ENCODE measurements around the gene CRYGS.

DNA sequence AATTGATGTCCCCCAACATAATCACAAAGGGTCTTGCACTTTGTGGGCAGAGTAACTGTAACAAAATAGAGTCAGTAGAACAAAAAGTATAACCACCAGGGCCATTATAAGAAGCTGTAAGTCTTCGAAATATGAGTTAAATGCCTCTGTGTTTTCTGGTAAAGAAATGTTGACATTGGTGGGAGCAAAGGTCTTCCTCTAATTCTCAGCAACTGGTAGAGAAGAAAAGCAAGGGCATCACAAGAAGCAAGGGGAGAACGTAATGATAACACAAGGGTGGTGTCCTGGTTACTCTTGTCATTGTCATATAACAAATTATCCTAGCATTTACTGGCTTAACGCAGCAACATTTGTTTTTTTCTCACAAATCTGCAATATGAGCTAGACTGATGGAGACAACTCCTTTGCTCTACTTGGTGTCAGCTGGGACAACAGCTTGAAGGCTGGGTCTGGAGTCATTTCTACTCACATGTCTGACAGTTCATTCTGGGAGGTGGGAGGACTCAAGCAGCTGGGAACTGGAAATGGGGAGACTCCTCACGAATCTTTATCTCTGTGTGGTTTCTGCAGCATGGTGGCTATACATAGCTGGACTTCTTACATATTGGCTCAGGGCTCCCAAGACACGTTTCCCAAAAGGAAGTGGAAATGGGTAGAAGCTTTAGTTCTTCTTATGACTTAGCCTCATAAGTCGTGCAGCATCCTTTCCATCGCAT lies 46.6 kb upstream of the CRYGS start:
- TF ChIP-seq, protein P1, sequence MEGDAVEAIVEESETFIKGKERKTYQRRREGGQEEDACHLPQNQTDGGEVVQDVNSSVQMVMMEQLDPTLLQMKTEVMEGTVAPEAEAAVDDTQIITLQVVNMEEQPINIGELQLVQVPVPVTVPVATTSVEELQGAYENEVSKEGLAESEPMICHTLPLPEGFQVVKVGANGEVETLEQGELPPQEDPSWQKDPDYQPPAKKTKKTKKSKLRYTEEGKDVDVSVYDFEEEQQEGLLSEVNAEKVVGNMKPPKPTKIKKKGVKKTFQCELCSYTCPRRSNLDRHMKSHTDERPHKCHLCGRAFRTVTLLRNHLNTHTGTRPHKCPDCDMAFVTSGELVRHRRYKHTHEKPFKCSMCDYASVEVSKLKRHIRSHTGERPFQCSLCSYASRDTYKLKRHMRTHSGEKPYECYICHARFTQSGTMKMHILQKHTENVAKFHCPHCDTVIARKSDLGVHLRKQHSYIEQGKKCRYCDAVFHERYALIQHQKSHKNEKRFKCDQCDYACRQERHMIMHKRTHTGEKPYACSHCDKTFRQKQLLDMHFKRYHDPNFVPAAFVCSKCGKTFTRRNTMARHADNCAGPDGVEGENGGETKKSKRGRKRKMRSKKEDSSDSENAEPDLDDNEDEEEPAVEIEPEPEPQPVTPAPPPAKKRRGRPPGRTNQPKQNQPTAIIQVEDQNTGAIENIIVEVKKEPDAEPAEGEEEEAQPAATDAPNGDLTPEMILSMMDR (conservative IDR thresholded peaks at IDR 0.05; ENCODE audit: low read length) = no peak
- TF ChIP-seq EZH2phosphoT487 (IDR thresholded peaks at IDR 0.05; ENCODE audit: borderline replicate concordance, low read depth, low read length) = no peak

All from OCI-LY7 (cell line).